WTC11 (cell line): Measurements from ENCODE around the gene MBD3. TPM values are rescaled to one million over a fixed set of nuclear protein-coding genes. Genes with fewer than 3 reads are reported as not detected.

Source experiments
- ATAC-seq: fragments of 200-7000 bp; cut with Tn5 transposase; 2 replicates; pipeline ENCODE4 v1.10.0; 2021; ENCODE audit warnings: mild to moderate bottlenecking, moderate library complexity
- CTCF ChIA-PET: fragments of 300-600 bp; sonication (Branson Sonifier 250); formaldehyde crosslinking; loops from one replicate; lab custom pipeline; 2021; ENCODE audit warnings: antibody characterized with exemption; lab: Charles Lee
- POLR2A ChIA-PET: fragments of 350-600 bp; sonication (Branson Sonifier 250); formaldehyde crosslinking; loops from one replicate; lab custom pipeline; 2021; ENCODE audit warnings: antibody characterized with exemption; lab: Charles Lee
- DNase-seq: peaks from one replicate; pipeline ENCODE4 v3.0.0; 2021; ENCODE audit warnings: low spot score
- H3K27ac Mint-ChIP-seq: 2 replicates; pipeline ENCODE4 v1.8.0; 2021; ENCODE audit warnings: mixed read lengths
- H3K27me3 Mint-ChIP-seq: 2 replicates; pipeline ENCODE4 v1.8.0; 2021; ENCODE audit warnings: low read depth, mild to moderate bottlenecking, moderate library complexity, mixed read lengths
- H3K36me3 Mint-ChIP-seq: 2 replicates; pipeline ENCODE4 v1.8.0; 2021; ENCODE audit warnings: mixed read lengths
- H3K4me1 Mint-ChIP-seq: 2 replicates; pipeline ENCODE4 v1.8.0; 2022; ENCODE audit warnings: mixed read lengths
- H3K4me3 Mint-ChIP-seq: 2 replicates; pipeline ENCODE4 v1.8.0; 2021; ENCODE audit warnings: mild to moderate bottlenecking, moderate library complexity, mixed read lengths
- H3K9me3 Mint-ChIP-seq: 2 replicates; pipeline ENCODE4 v1.8.0; 2021; ENCODE audit warnings: mixed read lengths
- FOXP1 ChIP-seq: sonication (generic); formaldehyde crosslinking; IDR thresholded peaks from 2 replicates; pipeline ENCODE4 v1.8.0; 2022; ENCODE audit warnings: missing genetic modification reagents, mild to moderate bottlenecking, moderate library complexity, borderline replicate concordance
- GABPB1 ChIP-seq: sonication (generic); formaldehyde crosslinking; IDR thresholded peaks from 2 replicates; pipeline ENCODE4 v1.8.1; 2023; ENCODE audit warnings: mild to moderate bottlenecking, missing genetic modification reagents
- GRHL2 ChIP-seq: fragments of 250-450 bp; sonication (Bioruptor Pico); IDR thresholded peaks from 2 replicates; pipeline ENCODE4 v1.8.0; 2022; ENCODE audit warnings: mild to moderate bottlenecking, moderate library complexity; ENCODE audit not compliant: insufficient replicate concordance, severe bottlenecking
- MYBL2 ChIP-seq: sonication (generic); formaldehyde crosslinking; IDR thresholded peaks from 2 replicates; pipeline ENCODE4 v1.8.1; 2023; ENCODE audit warnings: mild to moderate bottlenecking, moderate library complexity, missing genetic modification reagents
- ZNF671 ChIP-seq: fragments of 250-450 bp; sonication (Bioruptor Pico); IDR thresholded peaks from 2 replicates; pipeline ENCODE4 v1.8.0; 2021; ENCODE audit warnings: mild to moderate bottlenecking
- total RNA-seq: library from RNA; stranded (reverse); gene quantifications from 3 replicates; pipeline ENCODE4 v1.2.3, GENCODE V29; 2021
- TF ChIP-seq, protein P1 (sequence below): sonication (generic); formaldehyde crosslinking; conservative IDR thresholded peaks from 2 replicates; pipeline ENCODE4 v1.8.1; 2023; ENCODE audit warnings: mild to moderate bottlenecking, low read depth, missing genetic modification reagents, moderate library complexity
- TF ChIP-seq, protein P2 (sequence below): sonication (generic); formaldehyde crosslinking; IDR thresholded peaks from 2 replicates; pipeline ENCODE4 v1.8.0; 2023; ENCODE audit warnings: missing genetic modification reagents
- TF ChIP-seq, protein P3 (sequence below): sonication (generic); formaldehyde crosslinking; IDR thresholded peaks from 2 replicates; pipeline ENCODE4 v1.8.0; 2022; ENCODE audit warnings: mild to moderate bottlenecking, missing genetic modification reagents
- TF ChIP-seq, protein P4 (sequence below): fragments of 250-450 bp; sonication (Bioruptor Pico); IDR thresholded peaks from 2 replicates; pipeline ENCODE4 v1.8.0; 2021; ENCODE audit warnings: mild to moderate bottlenecking
- TF ChIP-seq, protein P5 (sequence below): fragments of 200-600 bp; IDR thresholded peaks from 2 replicates; pipeline ENCODE4 v1.8.0; 2022; ENCODE audit warnings: antibody characterized with exemption
- TF ChIP-seq, protein P6 (sequence below): sonication (generic); formaldehyde crosslinking; IDR thresholded peaks from 2 replicates; pipeline ENCODE4 v1.8.1; 2023; ENCODE audit warnings: mild to moderate bottlenecking, missing genetic modification reagents, borderline replicate concordance
- TF ChIP-seq, protein P7 (sequence below): sonication (generic); formaldehyde crosslinking; IDR thresholded peaks from 2 replicates; pipeline ENCODE4 v1.8.1; 2022; ENCODE audit warnings: low read depth, missing genetic modification reagents, borderline replicate concordance

The MBD3 gene
- total RNA-seq, 1 experiment from 2014 or later, result 90.2 TPM

DNA sequence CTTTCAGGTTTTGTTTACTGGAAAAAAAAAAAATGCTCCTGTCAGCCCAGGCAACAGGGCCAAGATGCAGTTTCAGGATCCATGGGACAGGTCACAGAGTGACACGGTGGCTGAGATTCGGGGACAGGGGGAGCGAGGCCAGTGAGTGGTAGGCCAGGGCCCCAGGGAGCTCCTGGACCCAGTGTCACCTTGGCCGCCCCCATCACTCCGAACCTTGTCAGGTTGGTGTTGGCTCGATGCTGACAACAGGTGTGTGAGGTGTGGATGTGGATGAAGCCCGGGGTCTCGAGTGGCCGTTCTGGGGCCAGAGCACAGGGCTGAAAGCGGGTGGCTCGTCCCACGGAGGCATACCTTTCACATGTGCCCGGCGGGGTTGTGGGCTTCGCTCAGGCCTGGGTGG is 18.7 kb upstream of the MBD3 start:
- H3K27ac Mint-ChIP-seq, result no peak overlapping the region

DNA sequence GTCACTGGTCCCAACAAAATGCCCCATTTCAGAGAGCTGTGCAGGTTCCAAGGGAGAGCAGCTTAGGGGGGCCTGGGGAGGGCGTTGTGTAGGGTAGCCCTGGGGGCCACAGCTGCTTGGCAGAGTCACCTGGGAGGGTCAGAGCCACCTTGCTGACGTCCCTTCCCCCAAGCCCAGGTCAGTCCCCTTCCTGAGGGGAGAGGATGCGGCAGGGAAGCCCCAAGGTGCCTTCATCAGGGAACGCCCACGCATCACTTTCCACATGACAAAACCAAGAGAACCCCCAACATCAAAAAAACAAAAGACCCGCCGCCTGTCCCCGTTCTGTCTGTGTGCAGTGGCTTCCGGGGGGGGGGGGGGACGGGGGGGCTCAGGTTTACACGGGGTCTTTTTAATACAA is 17.9 kb upstream of the MBD3 start:
- DNase-seq (no peak), ATAC-seq (no peak)
- ChIA-PET CTCF (no interaction called here), POLR2A (no interaction called here)
- Mint-ChIP-seq H3K9me3 (no peaks in the 10 kb centered on the region), H3K27me3 (no peaks in the 10 kb centered on the region), H3K36me3 (peaks cover 35% of the 10 kb centered on the region), H3K4me1 (peaks cover 4% of the 10 kb centered on the region; the same call in 1 of the 2 replicates), H3K27ac (no peak overlapping the region), H3K4me3 (no peak overlapping the region)
- TF ChIP-seq, protein P1, sequence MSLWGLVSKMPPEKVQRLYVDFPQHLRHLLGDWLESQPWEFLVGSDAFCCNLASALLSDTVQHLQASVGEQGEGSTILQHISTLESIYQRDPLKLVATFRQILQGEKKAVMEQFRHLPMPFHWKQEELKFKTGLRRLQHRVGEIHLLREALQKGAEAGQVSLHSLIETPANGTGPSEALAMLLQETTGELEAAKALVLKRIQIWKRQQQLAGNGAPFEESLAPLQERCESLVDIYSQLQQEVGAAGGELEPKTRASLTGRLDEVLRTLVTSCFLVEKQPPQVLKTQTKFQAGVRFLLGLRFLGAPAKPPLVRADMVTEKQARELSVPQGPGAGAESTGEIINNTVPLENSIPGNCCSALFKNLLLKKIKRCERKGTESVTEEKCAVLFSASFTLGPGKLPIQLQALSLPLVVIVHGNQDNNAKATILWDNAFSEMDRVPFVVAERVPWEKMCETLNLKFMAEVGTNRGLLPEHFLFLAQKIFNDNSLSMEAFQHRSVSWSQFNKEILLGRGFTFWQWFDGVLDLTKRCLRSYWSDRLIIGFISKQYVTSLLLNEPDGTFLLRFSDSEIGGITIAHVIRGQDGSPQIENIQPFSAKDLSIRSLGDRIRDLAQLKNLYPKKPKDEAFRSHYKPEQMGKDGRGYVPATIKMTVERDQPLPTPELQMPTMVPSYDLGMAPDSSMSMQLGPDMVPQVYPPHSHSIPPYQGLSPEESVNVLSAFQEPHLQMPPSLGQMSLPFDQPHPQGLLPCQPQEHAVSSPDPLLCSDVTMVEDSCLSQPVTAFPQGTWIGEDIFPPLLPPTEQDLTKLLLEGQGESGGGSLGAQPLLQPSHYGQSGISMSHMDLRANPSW (CRISPR knock-in tag), result no peak
- TF ChIP-seq, protein P2, sequence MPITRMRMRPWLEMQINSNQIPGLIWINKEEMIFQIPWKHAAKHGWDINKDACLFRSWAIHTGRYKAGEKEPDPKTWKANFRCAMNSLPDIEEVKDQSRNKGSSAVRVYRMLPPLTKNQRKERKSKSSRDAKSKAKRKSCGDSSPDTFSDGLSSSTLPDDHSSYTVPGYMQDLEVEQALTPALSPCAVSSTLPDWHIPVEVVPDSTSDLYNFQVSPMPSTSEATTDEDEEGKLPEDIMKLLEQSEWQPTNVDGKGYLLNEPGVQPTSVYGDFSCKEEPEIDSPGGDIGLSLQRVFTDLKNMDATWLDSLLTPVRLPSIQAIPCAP, result no peak
- TF ChIP-seq, protein P3, sequence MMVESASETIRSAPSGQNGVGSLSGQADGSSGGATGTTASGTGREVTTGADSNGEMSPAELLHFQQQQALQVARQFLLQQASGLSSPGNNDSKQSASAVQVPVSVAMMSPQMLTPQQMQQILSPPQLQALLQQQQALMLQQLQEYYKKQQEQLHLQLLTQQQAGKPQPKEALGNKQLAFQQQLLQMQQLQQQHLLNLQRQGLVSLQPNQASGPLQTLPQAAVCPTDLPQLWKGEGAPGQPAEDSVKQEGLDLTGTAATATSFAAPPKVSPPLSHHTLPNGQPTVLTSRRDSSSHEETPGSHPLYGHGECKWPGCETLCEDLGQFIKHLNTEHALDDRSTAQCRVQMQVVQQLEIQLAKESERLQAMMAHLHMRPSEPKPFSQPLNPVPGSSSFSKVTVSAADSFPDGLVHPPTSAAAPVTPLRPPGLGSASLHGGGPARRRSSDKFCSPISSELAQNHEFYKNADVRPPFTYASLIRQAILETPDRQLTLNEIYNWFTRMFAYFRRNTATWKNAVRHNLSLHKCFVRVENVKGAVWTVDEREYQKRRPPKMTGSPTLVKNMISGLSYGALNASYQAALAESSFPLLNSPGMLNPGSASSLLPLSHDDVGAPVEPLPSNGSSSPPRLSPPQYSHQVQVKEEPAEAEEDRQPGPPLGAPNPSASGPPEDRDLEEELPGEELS (CRISPR knock-in tag), result no peak

More for the DNA sequence above, 18.7 kb upstream of the MBD3 start:
- no peaks in the 10 kb centered on the region for H3K9me3 Mint-ChIP-seq
- ChIA-PET CTCF (interaction anchor here (0.6 kb wide), 1 partner anchor 65 kb away, joined by 3 read pairs; no protein-coding TSS in a partner anchor), POLR2A (no interaction called here)
- no peaks in the 10 kb centered on the region for H3K27me3 Mint-ChIP-seq
- H3K4me1 Mint-ChIP-seq, result peaks cover 4% of the 10 kb centered on the region; the same call in 1 of the 2 replicates
- H3K4me3 Mint-ChIP-seq, result no peak overlapping the region
- TF ChIP-seq GRHL2 (CRISPR knock-in tag) (no peak), ZNF671 (no peak), MYBL2 (no peak), GABPB1 (no peak), FOXP1 (CRISPR knock-in tag) (no peak)
- TF ChIP-seq, protein P4, sequence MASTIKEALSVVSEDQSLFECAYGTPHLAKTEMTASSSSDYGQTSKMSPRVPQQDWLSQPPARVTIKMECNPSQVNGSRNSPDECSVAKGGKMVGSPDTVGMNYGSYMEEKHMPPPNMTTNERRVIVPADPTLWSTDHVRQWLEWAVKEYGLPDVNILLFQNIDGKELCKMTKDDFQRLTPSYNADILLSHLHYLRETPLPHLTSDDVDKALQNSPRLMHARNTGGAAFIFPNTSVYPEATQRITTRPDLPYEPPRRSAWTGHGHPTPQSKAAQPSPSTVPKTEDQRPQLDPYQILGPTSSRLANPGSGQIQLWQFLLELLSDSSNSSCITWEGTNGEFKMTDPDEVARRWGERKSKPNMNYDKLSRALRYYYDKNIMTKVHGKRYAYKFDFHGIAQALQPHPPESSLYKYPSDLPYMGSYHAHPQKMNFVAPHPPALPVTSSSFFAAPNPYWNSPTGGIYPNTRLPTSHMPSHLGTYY (CRISPR knock-in tag), result no peak
- TF ChIP-seq, protein P5, sequence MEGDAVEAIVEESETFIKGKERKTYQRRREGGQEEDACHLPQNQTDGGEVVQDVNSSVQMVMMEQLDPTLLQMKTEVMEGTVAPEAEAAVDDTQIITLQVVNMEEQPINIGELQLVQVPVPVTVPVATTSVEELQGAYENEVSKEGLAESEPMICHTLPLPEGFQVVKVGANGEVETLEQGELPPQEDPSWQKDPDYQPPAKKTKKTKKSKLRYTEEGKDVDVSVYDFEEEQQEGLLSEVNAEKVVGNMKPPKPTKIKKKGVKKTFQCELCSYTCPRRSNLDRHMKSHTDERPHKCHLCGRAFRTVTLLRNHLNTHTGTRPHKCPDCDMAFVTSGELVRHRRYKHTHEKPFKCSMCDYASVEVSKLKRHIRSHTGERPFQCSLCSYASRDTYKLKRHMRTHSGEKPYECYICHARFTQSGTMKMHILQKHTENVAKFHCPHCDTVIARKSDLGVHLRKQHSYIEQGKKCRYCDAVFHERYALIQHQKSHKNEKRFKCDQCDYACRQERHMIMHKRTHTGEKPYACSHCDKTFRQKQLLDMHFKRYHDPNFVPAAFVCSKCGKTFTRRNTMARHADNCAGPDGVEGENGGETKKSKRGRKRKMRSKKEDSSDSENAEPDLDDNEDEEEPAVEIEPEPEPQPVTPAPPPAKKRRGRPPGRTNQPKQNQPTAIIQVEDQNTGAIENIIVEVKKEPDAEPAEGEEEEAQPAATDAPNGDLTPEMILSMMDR, result no peak
- TF ChIP-seq, protein P1 (CRISPR knock-in tag), result no peak
- TF ChIP-seq, protein P6, sequence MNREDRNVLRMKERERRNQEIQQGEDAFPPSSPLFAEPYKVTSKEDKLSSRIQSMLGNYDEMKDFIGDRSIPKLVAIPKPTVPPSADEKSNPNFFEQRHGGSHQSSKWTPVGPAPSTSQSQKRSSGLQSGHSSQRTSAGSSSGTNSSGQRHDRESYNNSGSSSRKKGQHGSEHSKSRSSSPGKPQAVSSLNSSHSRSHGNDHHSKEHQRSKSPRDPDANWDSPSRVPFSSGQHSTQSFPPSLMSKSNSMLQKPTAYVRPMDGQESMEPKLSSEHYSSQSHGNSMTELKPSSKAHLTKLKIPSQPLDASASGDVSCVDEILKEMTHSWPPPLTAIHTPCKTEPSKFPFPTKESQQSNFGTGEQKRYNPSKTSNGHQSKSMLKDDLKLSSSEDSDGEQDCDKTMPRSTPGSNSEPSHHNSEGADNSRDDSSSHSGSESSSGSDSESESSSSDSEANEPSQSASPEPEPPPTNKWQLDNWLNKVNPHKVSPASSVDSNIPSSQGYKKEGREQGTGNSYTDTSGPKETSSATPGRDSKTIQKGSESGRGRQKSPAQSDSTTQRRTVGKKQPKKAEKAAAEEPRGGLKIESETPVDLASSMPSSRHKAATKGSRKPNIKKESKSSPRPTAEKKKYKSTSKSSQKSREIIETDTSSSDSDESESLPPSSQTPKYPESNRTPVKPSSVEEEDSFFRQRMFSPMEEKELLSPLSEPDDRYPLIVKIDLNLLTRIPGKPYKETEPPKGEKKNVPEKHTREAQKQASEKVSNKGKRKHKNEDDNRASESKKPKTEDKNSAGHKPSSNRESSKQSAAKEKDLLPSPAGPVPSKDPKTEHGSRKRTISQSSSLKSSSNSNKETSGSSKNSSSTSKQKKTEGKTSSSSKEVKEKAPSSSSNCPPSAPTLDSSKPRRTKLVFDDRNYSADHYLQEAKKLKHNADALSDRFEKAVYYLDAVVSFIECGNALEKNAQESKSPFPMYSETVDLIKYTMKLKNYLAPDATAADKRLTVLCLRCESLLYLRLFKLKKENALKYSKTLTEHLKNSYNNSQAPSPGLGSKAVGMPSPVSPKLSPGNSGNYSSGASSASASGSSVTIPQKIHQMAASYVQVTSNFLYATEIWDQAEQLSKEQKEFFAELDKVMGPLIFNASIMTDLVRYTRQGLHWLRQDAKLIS (CRISPR knock-in tag), result no peak
- TF ChIP-seq, protein P7, sequence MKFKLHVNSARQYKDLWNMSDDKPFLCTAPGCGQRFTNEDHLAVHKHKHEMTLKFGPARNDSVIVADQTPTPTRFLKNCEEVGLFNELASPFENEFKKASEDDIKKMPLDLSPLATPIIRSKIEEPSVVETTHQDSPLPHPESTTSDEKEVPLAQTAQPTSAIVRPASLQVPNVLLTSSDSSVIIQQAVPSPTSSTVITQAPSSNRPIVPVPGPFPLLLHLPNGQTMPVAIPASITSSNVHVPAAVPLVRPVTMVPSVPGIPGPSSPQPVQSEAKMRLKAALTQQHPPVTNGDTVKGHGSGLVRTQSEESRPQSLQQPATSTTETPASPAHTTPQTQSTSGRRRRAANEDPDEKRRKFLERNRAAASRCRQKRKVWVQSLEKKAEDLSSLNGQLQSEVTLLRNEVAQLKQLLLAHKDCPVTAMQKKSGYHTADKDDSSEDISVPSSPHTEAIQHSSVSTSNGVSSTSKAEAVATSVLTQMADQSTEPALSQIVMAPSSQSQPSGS (CRISPR knock-in tag), result no peak
- H3K36me3 Mint-ChIP-seq, result peaks cover 43% of the 10 kb centered on the region
- DNase-seq, result no peak
- no peak for ATAC-seq
